Neural progenitor cell (in vitro differentiated cells): ENCODE results near the gene ERAS.

ENCODE experiments used
- EZH2 ChIP-seq: fragments of 200-600 bp; sonication (generic); IDR thresholded peaks from 2 replicates; pipeline ENCODE4 v1.6.1; 2017; ENCODE audit warnings: antibody characterized with exemption, mild to moderate bottlenecking, moderate library complexity
- TF ChIP-seq, protein P1 (sequence below): fragments of 200-600 bp; sonication (generic); IDR thresholded peaks from 2 replicates; pipeline ENCODE4 v1.5.1; 2017; ENCODE audit warnings: antibody characterized with exemption, mild to moderate bottlenecking

DNA sequence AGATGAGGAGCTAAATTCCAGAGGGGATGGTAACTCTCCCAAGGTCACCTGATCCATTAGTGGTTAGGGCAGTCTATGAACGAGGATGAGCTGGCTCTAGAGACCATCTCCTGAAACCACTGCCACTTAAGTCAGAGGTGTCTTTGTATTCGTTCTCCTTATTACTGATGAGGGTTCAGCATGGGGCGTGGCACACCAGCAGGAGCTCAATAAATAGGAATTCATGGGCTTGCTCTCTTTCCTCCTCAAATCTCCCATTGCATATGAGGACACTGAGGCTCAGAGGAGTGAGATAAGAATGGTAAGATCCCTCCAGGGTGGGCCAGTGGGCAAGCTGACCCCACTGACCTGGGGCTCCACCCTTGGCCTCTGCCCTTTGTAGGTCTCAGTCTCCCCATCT lies 41.6 kb upstream of the ERAS start:
- TF ChIP-seq, protein P1, sequence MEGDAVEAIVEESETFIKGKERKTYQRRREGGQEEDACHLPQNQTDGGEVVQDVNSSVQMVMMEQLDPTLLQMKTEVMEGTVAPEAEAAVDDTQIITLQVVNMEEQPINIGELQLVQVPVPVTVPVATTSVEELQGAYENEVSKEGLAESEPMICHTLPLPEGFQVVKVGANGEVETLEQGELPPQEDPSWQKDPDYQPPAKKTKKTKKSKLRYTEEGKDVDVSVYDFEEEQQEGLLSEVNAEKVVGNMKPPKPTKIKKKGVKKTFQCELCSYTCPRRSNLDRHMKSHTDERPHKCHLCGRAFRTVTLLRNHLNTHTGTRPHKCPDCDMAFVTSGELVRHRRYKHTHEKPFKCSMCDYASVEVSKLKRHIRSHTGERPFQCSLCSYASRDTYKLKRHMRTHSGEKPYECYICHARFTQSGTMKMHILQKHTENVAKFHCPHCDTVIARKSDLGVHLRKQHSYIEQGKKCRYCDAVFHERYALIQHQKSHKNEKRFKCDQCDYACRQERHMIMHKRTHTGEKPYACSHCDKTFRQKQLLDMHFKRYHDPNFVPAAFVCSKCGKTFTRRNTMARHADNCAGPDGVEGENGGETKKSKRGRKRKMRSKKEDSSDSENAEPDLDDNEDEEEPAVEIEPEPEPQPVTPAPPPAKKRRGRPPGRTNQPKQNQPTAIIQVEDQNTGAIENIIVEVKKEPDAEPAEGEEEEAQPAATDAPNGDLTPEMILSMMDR, result no peak
- TF ChIP-seq EZH2, result no peak
